NCI-H82 treated with DMSO at 0.1 percent for 48 hours (cell line): ENCODE results near the gene EMC6.
"Not testable (repeated sequence)": the region's sequence is repeated elsewhere in the genome, so short reads cannot be mapped to it uniquely, and the experiment has no call there.

Source experiments
- DNase-seq: peaks from one replicate; lab custom pipeline; 2025; ENCODE audit not compliant: unreplicated experiment; lab: John Stamatoyannopoulos, UW

The EMC6 gene

GRCh38 chr17:3704931-3705717 is 36.5 kb downstream of the EMC6 start:
- DNase-seq, result no peak

- not testable (repeated sequence) for DNase-seq
Observed at GRCh38 chr17:3705718-3705984, 37.0 kb downstream of the EMC6 start.

DNA sequence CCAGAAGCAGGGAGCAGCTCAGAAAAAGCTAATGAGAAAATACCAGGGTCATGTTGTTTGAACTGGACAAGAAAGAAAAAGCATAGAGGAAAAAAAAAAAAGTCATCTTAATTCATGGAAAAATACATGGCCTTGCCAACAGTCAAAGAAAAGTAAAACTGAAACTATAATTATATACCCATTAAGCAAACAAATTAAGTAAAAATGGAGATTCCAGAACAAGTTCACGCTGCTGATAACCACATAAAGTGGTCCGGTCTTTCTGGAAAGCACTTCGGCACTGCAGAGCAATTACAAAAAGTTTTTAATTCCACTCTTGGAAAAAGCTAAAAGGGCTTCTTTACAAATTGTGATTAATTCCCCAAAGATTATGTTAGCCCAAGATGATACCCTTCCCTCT is 39.8 kb downstream of the EMC6 start:
- DNase-seq, result no peak

GRCh38 chr17:3710951-3711383 is 42.4 kb downstream of the EMC6 start:
- no peak for DNase-seq

DNA sequence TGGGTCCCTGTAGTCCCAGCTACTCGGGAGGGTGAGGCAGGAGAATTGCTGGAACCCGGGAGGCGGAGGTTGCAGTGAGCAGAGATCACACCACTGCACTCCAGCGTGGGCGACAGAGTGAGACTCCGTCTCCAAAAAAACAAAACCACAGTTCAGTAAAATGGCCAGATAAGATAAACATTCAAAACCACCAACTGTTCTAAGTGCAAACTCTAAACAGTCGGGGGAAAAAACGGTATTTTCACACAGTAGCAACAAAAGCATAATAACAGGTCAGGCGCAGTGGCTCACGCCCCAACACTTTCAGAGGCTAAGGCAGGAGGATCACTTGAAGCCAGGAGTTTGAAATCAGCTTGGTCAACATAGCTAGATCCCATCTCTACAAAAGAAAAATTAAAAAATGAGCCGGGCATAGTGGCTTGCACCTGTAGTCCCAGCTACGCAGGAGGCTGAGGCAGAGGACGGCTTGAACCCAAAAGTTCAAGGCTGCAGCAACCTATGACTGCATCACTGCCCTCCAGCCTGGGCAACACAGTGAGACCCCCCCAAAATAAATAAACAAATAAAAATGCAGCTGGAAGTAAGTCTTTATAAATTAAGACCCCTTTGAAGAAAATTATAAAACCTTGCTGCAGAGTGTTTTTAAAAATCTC is 44.3 kb downstream of the EMC6 start:
- DNase-seq, result no peak

- DNase-seq, result no peak
Observed at GRCh38 chr17:3715296-3715695, 46.7 kb downstream of the EMC6 start.

DNA sequence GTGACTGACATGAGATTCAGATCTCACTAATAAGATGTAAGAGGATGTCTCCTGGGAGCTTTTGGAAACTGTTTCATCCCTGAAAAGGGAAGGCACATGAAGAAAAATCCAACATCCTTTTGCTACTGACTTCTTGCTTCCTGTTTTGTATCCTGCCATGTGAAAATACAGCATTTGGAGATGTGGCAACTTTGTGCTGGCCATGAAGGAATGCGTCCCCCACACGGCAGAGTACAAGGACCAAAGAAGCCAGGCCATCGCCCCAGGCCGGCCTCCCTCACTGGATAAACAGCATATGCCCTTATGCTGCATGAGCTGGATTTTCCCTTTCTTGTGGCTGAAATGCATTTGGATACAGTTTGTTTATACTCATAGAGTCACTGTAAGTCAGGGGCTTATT is 49.6 kb downstream of the EMC6 start:
- no peak for DNase-seq

DNA sequence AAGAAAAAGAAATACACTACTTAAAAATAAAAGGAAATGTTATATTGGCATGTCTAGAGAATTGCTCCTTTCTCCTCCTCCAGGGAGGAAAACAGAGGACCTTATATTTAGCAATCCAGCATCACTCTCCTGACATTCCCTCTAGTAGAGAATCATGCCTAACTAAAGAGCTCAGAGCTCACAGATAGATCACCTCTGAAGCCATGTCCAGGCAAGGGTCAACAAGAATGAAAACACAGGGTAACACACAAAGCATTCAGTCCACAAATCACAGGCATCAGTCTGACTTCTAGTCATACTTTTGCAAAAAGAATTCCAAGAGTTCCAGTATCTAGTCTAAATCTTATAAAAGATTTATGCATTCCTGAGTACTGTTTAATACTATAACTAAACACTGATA is 50.7 kb downstream of the EMC6 start:
- no peak for DNase-seq
